Measurements from ENCODE around the gene COL27A1. TPM values are rescaled to one million over a fixed set of nuclear protein-coding genes. Genes with fewer than 3 reads are reported as not detected.

Gene COL27A1
- total and polyA plus RNA-seq, 7 donors = 1.4 to 13.3 (median 4.3) TPM

GRCh38 chr9:114311571-114312512, 156.5 kb downstream of the COL27A1 start:
- Histone ChIP-seq H3K9me3 (no peaks in the 10 kb centered on the region), H3K4me1 (no peaks in the 10 kb centered on the region), H3K36me3 (no peaks in the 10 kb centered on the region), H3K27me3 (no peaks in the 10 kb centered on the region), H3K27ac (no peak overlapping the region), H3K4me3 (no peak overlapping the region)
- TF ChIP-seq CTCF (IDR thresholded peaks at IDR 0.05) = no peak
- no peak for TF ChIP-seq POLR2A (IDR thresholded peaks at IDR 0.05)
- no peak for TF ChIP-seq POLR2AphosphoS5 (IDR thresholded peaks at IDR 0.05)
- no peak for TF ChIP-seq EP300 (IDR thresholded peaks at IDR 0.05)
- 87 to 89% methylated on average over 28 of the region's 28 CpGs for WGBS, 2 donors
- intact Hi-C loops (cut with DNase I) = no loop called here
- DNase-seq = peak; percentile 42

- H3K9me3 ChIP-seq = no peaks in the 10 kb centered on the region
- no peak overlapping the region for H3K27ac ChIP-seq
- H3K4me1 ChIP-seq = no peaks in the 10 kb centered on the region
- no peaks in the 10 kb centered on the region for H3K36me3 ChIP-seq
- H3K27me3 ChIP-seq = no peaks in the 10 kb centered on the region
- TF ChIP-seq EP300 (IDR thresholded peaks at IDR 0.05) (no peak), POLR2AphosphoS5 (IDR thresholded peaks at IDR 0.05) (no peak), POLR2A (IDR thresholded peaks at IDR 0.05) (no peak)
- intact Hi-C loops (cut with DNase I) = no loop called here
- peak; percentile 46 for DNase-seq
- WGBS, 2 donors = 68 to 74% methylated on average over 8 of the region's 8 CpGs
- no peak overlapping the region for H3K4me3 ChIP-seq
Observed at GRCh38 chr9:114312513-114312875, 157.2 kb downstream of the COL27A1 start.

GRCh38 chr9:114313186-114313585, 157.8 kb downstream of the COL27A1 start:
- no peaks in the 10 kb centered on the region for H3K9me3 ChIP-seq
- no peaks in the 10 kb centered on the region for H3K27me3 ChIP-seq
- intact Hi-C loops (cut with DNase I) = no loop called here
- no peak for DNase-seq
- H3K36me3 ChIP-seq = no peaks in the 10 kb centered on the region
- 86 to 91% methylated on average over 8 of the region's 8 CpGs for WGBS, 2 donors
- no peaks in the 10 kb centered on the region for H3K4me1 ChIP-seq
- H3K4me3 ChIP-seq = no peak overlapping the region
- TF ChIP-seq EP300 (IDR thresholded peaks at IDR 0.05) (no peak), POLR2AphosphoS5 (IDR thresholded peaks at IDR 0.05) (no peak), POLR2A (IDR thresholded peaks at IDR 0.05) (no peak), CTCF (IDR thresholded peaks at IDR 0.05) (no peak)
- H3K27ac ChIP-seq = no peak overlapping the region

GRCh38 chr9:114314256-114314867, 159.0 kb downstream of the COL27A1 start:
- Histone ChIP-seq H3K9me3 (no peaks in the 10 kb centered on the region), H3K4me1 (no peaks in the 10 kb centered on the region), H3K4me3 (no peak overlapping the region), H3K36me3 (no peaks in the 10 kb centered on the region), H3K27me3 (no peaks in the 10 kb centered on the region), H3K27ac (no peak overlapping the region)
- TF ChIP-seq EP300 (IDR thresholded peaks at IDR 0.05) (no peak), POLR2A (IDR thresholded peaks at IDR 0.05) (no peak), CTCF (IDR thresholded peaks at IDR 0.05) (no peak), POLR2AphosphoS5 (IDR thresholded peaks at IDR 0.05) (no peak)
- no peak for DNase-seq
- intact Hi-C loops (cut with DNase I) = no loop called here
- 82% methylated on average over 7 of the region's 7 CpGs for WGBS, 2 donors
